Measurements from ENCODE around the gene DNASE1L2. TPM values are rescaled to one million over a fixed set of nuclear protein-coding genes. Genes with fewer than 3 reads are reported as not detected.

The DNASE1L2 gene
- total RNA-seq, 1 donor from 2014 or later = 17.3 TPM

DNA sequence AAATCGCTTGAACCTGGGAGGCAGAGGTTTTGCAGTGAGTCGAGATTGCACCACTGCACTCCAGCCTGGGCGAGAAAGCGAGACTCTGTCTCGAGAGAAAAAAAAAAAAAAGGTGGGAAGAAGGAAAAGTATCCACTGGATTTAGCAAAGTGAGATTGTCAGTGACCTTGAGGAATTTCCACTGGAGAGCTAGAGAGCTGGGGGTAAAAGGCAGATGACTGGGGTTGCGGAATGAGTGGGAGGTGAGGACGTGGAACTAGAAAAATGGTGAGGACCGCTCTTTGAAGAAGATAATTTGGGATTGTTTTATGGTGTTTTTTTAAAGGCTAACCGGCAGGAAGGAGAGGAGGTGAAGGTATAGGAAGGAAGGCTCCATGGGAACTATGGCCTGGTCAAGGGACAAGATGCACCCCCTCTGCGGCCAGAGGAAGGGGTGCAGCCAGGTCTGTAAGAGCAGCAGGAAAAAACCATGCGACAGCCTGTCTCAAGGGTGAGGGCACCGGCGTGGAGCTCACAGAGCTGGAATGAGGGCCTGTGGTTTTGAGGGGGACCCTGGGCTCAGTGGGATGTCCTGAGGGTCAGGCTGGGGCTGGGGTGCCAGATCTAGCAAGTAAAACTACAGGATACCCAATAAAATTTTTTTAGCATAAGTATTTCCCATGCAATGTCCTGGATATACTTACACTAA is 31.7 kb upstream of the DNASE1L2 start:
- no peak for DNase-seq

- DNase-seq = peak; percentile 90
These were observed 30.9 kb upstream of the DNASE1L2 start, which contains the start of gene MLST8 for GRCh38 chr16:2205104-2205966. Gene MLST8, plus strand, starts transcription at chr16:2205454. Its CDS starts 632 bp downstream, at chr16:2206086.

DNA sequence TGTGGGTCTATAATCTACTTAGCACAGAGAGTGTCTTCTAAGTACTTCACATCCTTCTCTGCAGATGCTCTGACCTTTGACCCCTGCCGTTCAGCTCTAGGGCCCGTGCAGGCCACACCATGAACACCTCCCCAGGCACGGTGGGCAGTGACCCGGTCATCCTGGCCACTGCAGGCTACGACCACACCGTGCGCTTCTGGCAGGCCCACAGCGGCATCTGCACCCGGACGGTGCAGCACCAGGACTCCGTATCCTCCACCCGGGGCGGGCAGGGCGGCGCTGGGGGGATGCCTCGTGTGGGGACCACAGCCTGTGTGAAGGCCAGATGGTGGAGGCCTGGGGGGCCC is 30.3 kb upstream of the DNASE1L2 start:
- no peak for DNase-seq

DNA sequence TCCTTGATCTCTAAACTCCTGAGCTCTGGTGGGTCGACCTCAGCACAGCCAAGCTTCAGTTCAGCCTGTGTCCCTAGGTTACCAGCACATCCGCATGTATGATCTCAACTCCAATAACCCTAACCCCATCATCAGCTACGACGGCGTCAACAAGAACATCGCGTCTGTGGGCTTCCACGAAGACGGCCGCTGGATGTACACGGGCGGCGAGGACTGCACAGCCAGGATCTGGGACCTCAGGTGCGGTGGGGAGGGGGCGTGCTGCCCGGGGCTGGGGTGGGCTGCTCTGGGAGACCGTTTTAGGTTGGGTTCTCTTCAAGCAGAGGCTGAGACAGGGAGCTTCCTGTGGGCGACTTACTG is 29.8 kb upstream of the DNASE1L2 start:
- no peak for DNase-seq

GRCh38 chr16:2206780-2207433 is 29.3 kb upstream of the DNASE1L2 start:
- DNase-seq = no peak

- no peak for DNase-seq
These were observed 28.4 kb upstream of the DNASE1L2 start for GRCh38 chr16:2207872-2208271.

GRCh38 chr16:2208308-2208707 is 27.9 kb upstream of the DNASE1L2 start:
- no peak for DNase-seq

DNA sequence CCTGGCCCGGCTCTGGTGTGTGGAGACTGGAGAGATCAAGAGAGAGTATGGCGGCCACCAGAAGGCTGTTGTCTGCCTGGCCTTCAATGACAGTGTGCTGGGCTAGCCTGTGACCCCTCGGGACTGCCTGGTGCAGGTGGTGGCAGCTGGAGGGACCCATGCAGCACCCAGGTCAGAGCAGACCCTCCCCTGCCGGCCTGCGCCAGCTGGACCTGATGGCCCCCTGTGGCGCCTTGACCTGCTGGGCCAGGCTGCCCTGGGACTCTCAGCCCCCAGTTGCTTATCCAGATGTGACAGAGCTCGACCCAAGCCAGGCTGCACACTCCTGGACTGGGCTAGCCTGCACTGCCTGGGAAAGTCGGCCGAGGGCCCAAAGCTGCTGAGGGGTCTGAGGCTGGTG is 27.5 kb upstream of the DNASE1L2 start:
- DNase-seq = no peak

- DNase-seq = no peak
These were observed 26.8 kb upstream of the DNASE1L2 start for GRCh38 chr16:2209258-2210008.

DNA sequence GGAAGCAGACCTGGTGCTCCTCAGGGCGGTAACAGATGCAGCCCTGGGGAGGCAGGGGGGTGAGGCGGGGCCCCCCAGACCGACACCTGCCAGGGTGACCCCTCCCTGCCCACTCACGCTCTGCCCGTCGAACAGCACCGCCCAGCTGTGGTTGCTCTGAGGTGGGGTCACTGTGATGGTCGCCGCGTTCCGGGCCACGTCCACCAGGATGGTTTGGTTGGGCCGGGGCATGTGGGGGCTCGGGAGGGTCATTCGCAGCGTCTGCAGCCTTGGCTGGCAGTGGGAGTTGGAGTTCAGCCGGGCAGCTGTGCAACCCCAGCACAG is 26.3 kb upstream of the DNASE1L2 start:
- no peak for DNase-seq

GRCh38 chr16:2210386-2211365 is 25.6 kb upstream of the DNASE1L2 start, which contains the start of gene BRICD5:
Gene BRICD5, minus strand, starts transcription at chr16:2210863. Its CDS starts 30 bp downstream, at chr16:2210833.
- no peak for DNase-seq

DNA sequence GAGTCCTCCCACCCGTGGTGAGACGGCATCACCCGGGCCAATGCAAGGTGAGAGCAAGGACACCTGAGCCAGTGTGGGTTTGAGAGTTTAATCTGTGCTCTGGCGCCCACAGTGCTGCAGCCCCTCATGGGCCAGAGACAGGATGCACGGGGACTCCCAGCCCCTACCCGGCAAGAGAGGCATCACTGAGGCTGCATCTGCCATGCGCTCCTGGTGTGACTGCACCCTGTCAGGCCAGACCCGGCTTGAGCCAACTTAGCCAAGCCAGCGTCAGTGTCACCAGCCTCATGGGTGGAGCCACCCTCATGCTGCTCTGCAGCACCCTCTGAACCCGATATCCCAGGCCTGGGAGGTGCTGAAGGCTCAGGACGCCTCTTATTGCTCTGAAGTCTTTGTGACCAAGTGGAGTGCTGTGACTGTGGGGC is 24.3 kb upstream of the DNASE1L2 start:
- DNase-seq = no peak

GRCh38 chr16:2212362-2213324 is 23.6 kb upstream of the DNASE1L2 start:
- DNase-seq = peak; percentile 15

GRCh38 chr16:2213817-2214718 is 22.2 kb upstream of the DNASE1L2 start:
- DNase-seq = no peak

DNA sequence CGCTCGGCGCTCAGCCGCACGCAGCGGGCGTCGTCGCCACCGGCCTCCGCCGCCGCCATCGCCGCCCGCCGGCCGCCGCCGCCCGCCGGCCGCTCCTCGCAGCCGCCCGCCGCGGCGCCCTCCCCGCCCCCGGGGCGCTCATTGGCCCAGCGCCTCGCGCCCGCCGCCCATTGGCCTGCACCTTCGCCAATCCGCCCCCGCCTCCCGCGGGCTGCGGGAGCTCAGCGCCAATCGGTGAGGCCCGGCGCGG is 21.6 kb upstream of the DNASE1L2 start, which contains the start of gene PGP:
Gene PGP (minus strand): TSS at position 122 of the 250 bp plus-strand sequence. CDS start 63 bp downstream, at position 59.
- DNase-seq = no peak

DNA sequence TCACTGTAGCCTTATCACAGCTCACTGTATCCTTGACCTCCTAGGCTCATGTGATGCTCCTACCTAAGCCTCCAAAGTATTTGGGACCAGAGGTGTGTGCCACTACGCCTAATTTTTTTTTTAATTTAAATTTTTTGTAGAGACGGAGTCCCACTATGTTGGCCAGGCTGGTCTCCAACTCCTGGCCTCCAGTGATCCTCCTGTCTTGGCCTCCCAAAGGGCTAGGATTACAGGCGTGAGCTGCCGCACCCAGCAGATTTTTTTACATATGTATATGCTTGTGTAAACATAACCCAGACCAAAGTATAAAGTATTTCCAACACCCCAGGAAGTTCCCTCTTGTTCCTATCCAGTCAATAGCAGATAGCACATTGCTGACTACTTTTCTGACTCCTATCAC is 19.9 kb upstream of the DNASE1L2 start:
- no peak for DNase-seq

GRCh38 chr16:2223221-2223941 is 12.9 kb upstream of the DNASE1L2 start, which contains the start of gene E4F1:
Gene E4F1, plus strand, starts transcription at chr16:2223591. Its CDS starts 23 bp downstream, at chr16:2223614.
- DNase-seq = peak; percentile 99

DNA sequence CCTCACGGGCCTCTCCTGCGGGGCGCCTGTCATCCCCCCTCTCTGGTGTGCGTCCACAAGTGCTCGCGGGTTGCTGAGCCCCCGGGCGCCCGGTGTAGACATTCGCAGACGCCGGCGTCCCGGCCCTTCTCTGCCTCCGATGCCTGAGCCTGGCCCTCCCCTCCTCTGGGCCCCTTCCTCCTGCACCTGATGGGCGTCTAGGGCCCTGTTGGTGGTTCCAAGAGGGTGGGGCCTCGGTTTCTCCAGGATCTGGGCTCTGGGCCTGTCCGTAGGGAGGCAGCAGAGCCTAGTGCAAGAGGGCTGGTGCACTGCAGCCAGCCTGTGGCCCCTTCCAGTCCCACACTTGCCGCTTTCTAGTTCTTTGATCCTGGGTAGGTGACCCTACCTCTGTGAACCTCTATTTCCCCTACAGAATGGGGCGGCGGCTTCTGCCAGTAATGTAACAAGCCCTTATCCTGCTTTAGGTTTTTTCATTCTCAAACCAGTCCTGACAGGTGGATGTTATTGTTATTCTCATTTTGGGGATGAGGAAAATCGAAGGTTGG is 12.2 kb upstream of the DNASE1L2 start:
- DNase-seq = peak; percentile 15
